IMR-90 (cell line): ENCODE measurements around the gene UBE2L3.

Experiments
- POLR2A ChIP-seq: IDR thresholded peaks from 2 replicates; pipeline ENCODE4 v1.6.1; 2012; ENCODE audit warnings: mild to moderate bottlenecking, low read depth, low read length
- RAD21 ChIP-seq: IDR thresholded peaks from 2 replicates; pipeline ENCODE4 v1.6.1; 2012; ENCODE audit warnings: low read length, improper control_type of control experiment
- TF ChIP-seq, protein P1 (sequence below): conservative IDR thresholded peaks from 2 replicates; pipeline ENCODE4 v1.5.1; 2012; ENCODE audit warnings: mild to moderate bottlenecking, low read depth, low read length, improper control_type of control experiment

DNA sequence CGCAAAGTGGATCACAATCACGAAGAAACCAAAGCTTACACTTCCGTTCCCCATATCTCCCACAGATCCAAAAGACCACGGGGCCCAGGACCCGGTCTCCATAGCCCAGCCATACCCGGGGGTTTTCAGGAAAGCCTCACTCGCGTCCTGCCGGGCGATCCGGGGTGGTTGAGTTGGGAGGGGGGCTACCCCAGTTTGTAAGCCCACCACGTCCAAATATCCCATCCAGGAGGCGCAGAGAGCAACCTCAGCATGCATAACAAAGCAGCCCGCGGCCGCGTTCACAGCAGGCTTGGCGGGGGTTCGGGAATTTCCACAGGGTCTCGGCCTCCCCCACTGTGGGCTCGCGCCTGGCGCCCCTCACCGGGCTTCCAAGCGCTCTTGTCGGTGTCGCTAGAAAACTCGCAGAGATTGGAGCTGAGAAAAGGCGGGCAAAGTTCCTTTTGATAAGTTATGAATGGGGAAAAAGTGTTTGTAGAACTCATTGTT is 84.1 kb downstream of the UBE2L3 start:
- TF ChIP-seq, protein P1, sequence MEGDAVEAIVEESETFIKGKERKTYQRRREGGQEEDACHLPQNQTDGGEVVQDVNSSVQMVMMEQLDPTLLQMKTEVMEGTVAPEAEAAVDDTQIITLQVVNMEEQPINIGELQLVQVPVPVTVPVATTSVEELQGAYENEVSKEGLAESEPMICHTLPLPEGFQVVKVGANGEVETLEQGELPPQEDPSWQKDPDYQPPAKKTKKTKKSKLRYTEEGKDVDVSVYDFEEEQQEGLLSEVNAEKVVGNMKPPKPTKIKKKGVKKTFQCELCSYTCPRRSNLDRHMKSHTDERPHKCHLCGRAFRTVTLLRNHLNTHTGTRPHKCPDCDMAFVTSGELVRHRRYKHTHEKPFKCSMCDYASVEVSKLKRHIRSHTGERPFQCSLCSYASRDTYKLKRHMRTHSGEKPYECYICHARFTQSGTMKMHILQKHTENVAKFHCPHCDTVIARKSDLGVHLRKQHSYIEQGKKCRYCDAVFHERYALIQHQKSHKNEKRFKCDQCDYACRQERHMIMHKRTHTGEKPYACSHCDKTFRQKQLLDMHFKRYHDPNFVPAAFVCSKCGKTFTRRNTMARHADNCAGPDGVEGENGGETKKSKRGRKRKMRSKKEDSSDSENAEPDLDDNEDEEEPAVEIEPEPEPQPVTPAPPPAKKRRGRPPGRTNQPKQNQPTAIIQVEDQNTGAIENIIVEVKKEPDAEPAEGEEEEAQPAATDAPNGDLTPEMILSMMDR, result no peak
- TF ChIP-seq RAD21 (no peak), POLR2A (no peak)
